A549 (cell line): ENCODE measurements around the gene ANKRD33B. TPM values are rescaled to one million over a fixed set of nuclear protein-coding genes. Genes with fewer than 3 reads are reported as not detected.

ENCODE experiments used
- ATAC-seq, 2 experiments: fragments of 200-7000 bp in 1 of 2; fragments of >200 bp in 1 of 2; cut with Nextera tagmentation in 1 of 2; cut with Tn5 transposase in 1 of 2; 3 replicates each; pipeline versions ENCODE4 v1.8.0 to v1.9.1; 2018 to 2020; ENCODE audit warnings: mild to moderate bottlenecking in 1 of 2, moderate library complexity in 1 of 2
- CTCF ChIA-PET: fragments of 300-600 bp; sonication (Branson Sonifier 250); formaldehyde crosslinking; extraction: SDS; loops from one replicate; lab custom pipeline; 2021; ENCODE audit warnings: antibody characterized with exemption, inconsistent platforms; lab: Yijun Ruan, JAX
- POLR2A ChIA-PET: fragments of 350-600 bp; formaldehyde crosslinking; extraction: SDS; loops from one replicate; lab custom pipeline; 2021; ENCODE audit warnings: antibody characterized with exemption, inconsistent platforms; lab: Yijun Ruan, JAX
- DNase-seq, 2 experiments: peaks; one replicate each; pipeline versions ENCODE4 v3.0.0 to v3.0.0-alpha.2; 2011 to 2016; ENCODE audit warnings: low read depth in 1 of 2, low spot score in 1 of 2
- FAIRE-seq: peaks from 2 replicates; lab custom pipeline; 2011; peaks lifted over from hg19 to GRCh38; lab: Jason Lieb, UNC
- H3K27ac ChIP-seq, 2 experiments: fragments of >200 bp; sonication (Bioruptor Twin); formaldehyde crosslinking; 3 replicates each; pipeline ENCODE4 v1.5.1; 2016 to 2017
- H3K4me1 ChIP-seq: fragments of >200 bp; sonication (Bioruptor Twin); formaldehyde crosslinking; 3 replicates; pipeline ENCODE4 v1.6.1; 2016
- H3K4me2 ChIP-seq: fragments of >200 bp; sonication (Bioruptor Twin); formaldehyde crosslinking; 3 replicates; pipeline ENCODE4 v1.6.1; 2016
- H3K4me3 ChIP-seq: fragments of >200 bp; sonication (Bioruptor Twin); formaldehyde crosslinking; 3 replicates; pipeline ENCODE4 v1.5.1; 2016
- H3K9me3 ChIP-seq: fragments of >200 bp; sonication (Bioruptor Twin); formaldehyde crosslinking; 3 replicates; pipeline ENCODE4 v1.6.1; 2016
- CEBPB ChIP-seq, 2 experiments: fragments of >200 bp in 1 of 2; sonication (Bioruptor Twin) in 1 of 2; formaldehyde crosslinking in 1 of 2; IDR thresholded peaks; 2 replicates each; pipeline ENCODE4 v1.6.1; 2012 to 2016
- EHF ChIP-seq: fragments of 250-450 bp; sonication (Bioruptor Pico); IDR thresholded peaks from 2 replicates; pipeline ENCODE4 v1.5.0; 2020; ENCODE audit warnings: mild to moderate bottlenecking
- ELK1 ChIP-seq: fragments of 150-350 bp; IDR thresholded peaks from 2 replicates; pipeline ENCODE4 v1.6.1; 2014; ENCODE audit warnings: low read depth, mild to moderate bottlenecking, low read length
- ESRRA ChIP-seq: fragments of 150-350 bp; IDR thresholded peaks from 2 replicates; pipeline ENCODE4 v1.6.1; 2014; ENCODE audit warnings: mild to moderate bottlenecking, low read length, borderline replicate concordance
- FOSL2 ChIP-seq, 2 experiments: fragments of 450-650 bp in 1 of 2; fragments of >200 bp in 1 of 2; sonication (Bioruptor Twin) in 1 of 2; formaldehyde crosslinking; IDR thresholded peaks; 2 replicates each; pipeline versions ENCODE4 v1.5.0 to v1.6.1; 2016 to 2020; ENCODE audit warnings: mild to moderate bottlenecking in 1 of 2, moderate library complexity in 1 of 2
- FOXS1 ChIP-seq: fragments of 250-450 bp; sonication (Bioruptor Pico); IDR thresholded peaks from 2 replicates; pipeline ENCODE4 v1.5.0; 2020; ENCODE audit warnings: mild to moderate bottlenecking, moderate library complexity
- GATA3 ChIP-seq: IDR thresholded peaks from 2 replicates; pipeline ENCODE4 v1.6.1; 2012; ENCODE audit warnings: borderline replicate concordance
- HEYL ChIP-seq: fragments of 250-450 bp; sonication (Bioruptor Pico); IDR thresholded peaks from 2 replicates; pipeline ENCODE4 v1.8.0; 2021; ENCODE audit warnings: mild to moderate bottlenecking, moderate library complexity
- KDM5A ChIP-seq: fragments of 200-600 bp; sonication (generic); IDR thresholded peaks from 2 replicates; pipeline ENCODE4 v1.6.1; 2016; ENCODE audit warnings: antibody characterized with exemption, mild to moderate bottlenecking
- MAFK ChIP-seq: fragments of 450-650 bp; IDR thresholded peaks from 2 replicates; pipeline ENCODE4 v1.6.1; 2014; ENCODE audit not compliant: partially characterized antibody
- MAX ChIP-seq: IDR thresholded peaks from 2 replicates; pipeline ENCODE4 v1.6.1; 2012
- RAD21 ChIP-seq, 2 experiments: fragments of >200 bp in 1 of 2; sonication (Bioruptor Twin) in 1 of 2; formaldehyde crosslinking in 1 of 2; IDR thresholded peaks in 1 of 2; conservative IDR thresholded peaks in 1 of 2; 2 replicates in 1 of 2; 3 replicates in 1 of 2; pipeline ENCODE4 v1.6.1; 2012 to 2018; ENCODE audit warnings: inconsistent platforms in 1 of 2
- SMC3 ChIP-seq: fragments of >200 bp; sonication (Bioruptor Twin); formaldehyde crosslinking; IDR thresholded peaks from 3 replicates; pipeline ENCODE4 v1.6.1; 2018; ENCODE audit warnings: inconsistent platforms
- SREBF2 ChIP-seq: fragments of 450-650 bp; IDR thresholded peaks from 2 replicates; pipeline ENCODE4 v1.6.1; 2014; ENCODE audit warnings: mild to moderate bottlenecking, moderate library complexity
- TFCP2L1 ChIP-seq: fragments of 250-450 bp; sonication (Bioruptor Pico); IDR thresholded peaks from 2 replicates; pipeline ENCODE4 v1.5.0; 2021; ENCODE audit warnings: mild to moderate bottlenecking
- ZFP36 ChIP-seq: fragments of 450-650 bp; IDR thresholded peaks from 2 replicates; pipeline ENCODE4 v1.6.1; 2014; ENCODE audit warnings: borderline replicate concordance; ENCODE audit not compliant: partially characterized antibody
- ZNF302 ChIP-seq: fragments of 250-450 bp; sonication (Bioruptor Pico); IDR thresholded peaks from 2 replicates; pipeline ENCODE4 v1.9.0; 2021; ENCODE audit warnings: inconsistent platforms, mild to moderate bottlenecking, moderate library complexity
- WGBS: methylation state at CpG from one replicate; pipeline ENCODE4 v1.1.6; 2017; ENCODE audit errors: missing lambda C conversion rate; 5-methylcytosine and 5-hydroxymethylcytosine counted together
- polyA plus RNA-seq, 4 experiments: library from polyadenylated mRNA; depleted of rRNA in 3 of 4; stranded (reverse); fragments of >200 nt; fragmentation: RNase III in 1 of 4; extraction: RNeasy Plus Mini Kit Qiagen cat#74134 plus additional on column Dnase treatment in 1 of 4; gene quantifications; 2 replicates in 3 of 4; 3 replicates in 1 of 4; pipeline ENCODE4 v1.2.3, GENCODE V29; 2011 to 2017
- TF ChIP-seq, protein P1 (sequence below): IDR thresholded peaks from 2 replicates; pipeline ENCODE4 v1.6.1; 2012
- TF ChIP-seq, protein P2 (sequence below): IDR thresholded peaks from 2 replicates; pipeline ENCODE4 v1.6.1; 2012; ENCODE audit warnings: low read depth, borderline replicate concordance

Gene ANKRD33B
- polyA plus RNA-seq, 2 of the 4 experiments (the other 2 are of a cell fraction) = 4.0 to 6.9 TPM

- H3K27ac ChIP-seq = peak overlapping the region in 1 of 2 experiments; percentile 16; a peak in 2 of 6 replicates
- H3K9me3 ChIP-seq = no peaks in the 10 kb centered on the region
- FAIRE-seq (no peak), DNase-seq (no peak), ATAC-seq (no peak)
- ChIA-PET POLR2A (no interaction called here), CTCF (interaction anchor here (1.0 to 1.2 kb wide), 2 partner anchors 28 to 95 kb away, joined by 3 read pairs; no protein-coding TSS in a partner anchor)
- H3K4me2 ChIP-seq = peak overlapping the region; percentile 78; the same call in 2 of the 3 replicates
- TF ChIP-seq HEYL (CRISPR knock-in tag) (no peak), FOSL2 (IDR thresholded peaks at IDR 0.05) (no peak), FOSL2 (CRISPR knock-in tag; IDR thresholded peaks at IDR 0.05) (peak; percentile 31; the same call in 1 of the 2 replicates)
- H3K4me3 ChIP-seq = no peak overlapping the region
- peaks cover 56% of the 10 kb centered on the region for H3K4me1 ChIP-seq
Measured at GRCh38 chr5:10599862-10600284, 36.0 kb downstream of the ANKRD33B start.

DNA sequence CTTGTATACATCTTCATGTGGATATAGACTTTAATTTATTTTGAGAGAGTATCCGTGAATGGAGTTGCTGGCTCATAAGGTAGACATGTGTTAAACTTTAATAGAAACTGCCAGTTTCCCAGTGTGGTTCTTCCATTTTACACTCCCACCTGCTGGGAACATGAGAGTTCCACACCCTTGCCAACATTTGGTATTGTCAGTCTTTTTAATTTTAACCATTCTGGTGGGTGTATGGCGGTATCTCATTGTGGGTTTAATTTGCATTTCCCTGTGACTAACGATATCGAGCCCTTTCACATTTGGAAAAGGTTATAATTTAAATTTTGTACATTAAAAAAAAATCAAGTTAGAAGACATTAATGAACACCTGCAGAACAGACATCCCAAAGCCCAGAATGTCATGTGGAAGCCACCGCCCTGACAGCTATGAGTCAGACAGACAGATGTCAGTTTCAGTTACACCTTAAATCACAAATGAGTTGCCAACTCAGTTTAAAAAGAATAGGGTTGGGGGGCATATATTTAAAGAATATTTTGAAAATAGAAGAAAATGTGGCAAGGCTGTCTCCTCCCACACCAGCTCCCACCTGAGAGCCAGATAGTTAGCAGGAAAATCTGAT, 36.9 kb downstream of the ANKRD33B start:
- H3K4me1 ChIP-seq = peaks cover 49% of the 10 kb centered on the region
- ChIA-PET CTCF (interaction anchor here (0.6 to 2.7 kb wide), 6 partner anchors 27 to 154 kb away, joined by 3 to 17 read pairs (median 4); no protein-coding TSS in a partner anchor), POLR2A (no interaction called here)
- no peak for DNase-seq
- WGBS = 71% methylated on average over 5 of the region's 5 CpGs
- peak overlapping the region; percentile 78 for H3K4me2 ChIP-seq
- 0 out of 6 replicates have a peak, but pooled peaks of 1 of the 2 experiments have one; percentile 6 for ATAC-seq
- peak overlapping the region; percentile 18; the same call in 1 of the 3 replicates for H3K4me3 ChIP-seq
- FAIRE-seq = no peak
- TF ChIP-seq ELK1 = no peak
- no peak for TF ChIP-seq FOXS1
- no peak for TF ChIP-seq CEBPB (IDR thresholded peaks at IDR 0.05)
- TF ChIP-seq RAD21 (conservative IDR thresholded peaks at IDR 0.05 in 1 of 2, IDR thresholded peaks at IDR 0.05 in 1 of 2) = peak in 1 of 2 experiments; percentile 2; a peak in 2 of 5 replicates
- TF ChIP-seq ESRRA = no peak
- TF ChIP-seq SREBF2 = no peak
- TF ChIP-seq ZFP36 = peak; percentile 65
- no peak for TF ChIP-seq EHF (CRISPR knock-in tag)
- no peaks in the 10 kb centered on the region for H3K9me3 ChIP-seq
- H3K27ac ChIP-seq = peak overlapping the region; percentile 77 to 87

- WGBS = 5% methylated on average over 18 of the region's 19 CpGs
- POLR2A ChIA-PET = no interaction called here
- no peak for FAIRE-seq
Measured at GRCh38 chr5:10601246-10602030, 37.6 kb downstream of the ANKRD33B start.

More at GRCh38 chr5:10601246-10602030, 37.6 kb downstream of the ANKRD33B start:
- H3K4me3 ChIP-seq = peak overlapping the region; percentile 18; the same call in 2 of the 3 replicates
- peak overlapping the region; percentile 78 for H3K4me2 ChIP-seq
- ATAC-seq (peak; percentile 83 to 89), DNase-seq (peak; percentile 69 to 90)
- CTCF ChIA-PET = interaction anchor here (0.6 to 2.7 kb wide), 5 partner anchors 26 to 155 kb away, joined by 3 to 17 read pairs (median 5); no protein-coding TSS in a partner anchor
- no peaks in the 10 kb centered on the region for H3K9me3 ChIP-seq
- TF ChIP-seq TFCP2L1 (no peak), GATA3 (peak; percentile 74; the same call in 1 of the 2 replicates), FOSL2 (IDR thresholded peaks at IDR 0.05) (no peak), FOSL2 (CRISPR knock-in tag; IDR thresholded peaks at IDR 0.05) (peak; percentile 24; the same call in 1 of the 2 replicates), MAFK (peak; percentile 11), KDM5A (no peak), SMC3 (peak; percentile 31; the same call in 1 of the 3 replicates), CEBPB (IDR thresholded peaks at IDR 0.05) (peak; percentile 16 to 55; a peak in 1 of 4 replicates), EHF (CRISPR knock-in tag) (no peak), ZNF302 (CRISPR knock-in tag) (no peak), MAX (peak; percentile 92)
- TF ChIP-seq, protein P1, sequence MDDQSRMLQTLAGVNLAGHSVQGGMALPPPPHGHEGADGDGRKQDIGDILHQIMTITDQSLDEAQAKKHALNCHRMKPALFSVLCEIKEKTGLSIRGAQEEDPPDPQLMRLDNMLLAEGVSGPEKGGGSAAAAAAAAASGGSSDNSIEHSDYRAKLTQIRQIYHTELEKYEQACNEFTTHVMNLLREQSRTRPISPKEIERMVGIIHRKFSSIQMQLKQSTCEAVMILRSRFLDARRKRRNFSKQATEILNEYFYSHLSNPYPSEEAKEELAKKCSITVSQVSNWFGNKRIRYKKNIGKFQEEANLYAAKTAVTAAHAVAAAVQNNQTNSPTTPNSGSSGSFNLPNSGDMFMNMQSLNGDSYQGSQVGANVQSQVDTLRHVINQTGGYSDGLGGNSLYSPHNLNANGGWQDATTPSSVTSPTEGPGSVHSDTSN = peak; percentile 69
- TF ChIP-seq, protein P2, sequence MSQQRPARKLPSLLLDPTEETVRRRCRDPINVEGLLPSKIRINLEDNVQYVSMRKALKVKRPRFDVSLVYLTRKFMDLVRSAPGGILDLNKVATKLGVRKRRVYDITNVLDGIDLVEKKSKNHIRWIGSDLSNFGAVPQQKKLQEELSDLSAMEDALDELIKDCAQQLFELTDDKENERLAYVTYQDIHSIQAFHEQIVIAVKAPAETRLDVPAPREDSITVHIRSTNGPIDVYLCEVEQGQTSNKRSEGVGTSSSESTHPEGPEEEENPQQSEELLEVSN = peak; percentile 93
- H3K27ac ChIP-seq = peak overlapping the region; percentile 77 to 87
- peaks cover 43% of the 10 kb centered on the region for H3K4me1 ChIP-seq
